HEK293 (cell line): Measurements from ENCODE around the gene SDF2.

ENCODE experiments used
- CTCF ChIA-PET: fragments of 350-600 bp; formaldehyde crosslinking; extraction: SDS; loops from one replicate; lab custom pipeline; 2021; ENCODE audit warnings: antibody characterized with exemption; lab: Yijun Ruan, JAX
- POLR2A ChIA-PET: fragments of 300-600 bp; formaldehyde crosslinking; extraction: SDS; loops from one replicate; lab custom pipeline; 2020; ENCODE audit warnings: antibody characterized with exemption, inconsistent platforms; lab: Yijun Ruan, JAX
- H3K27ac ChIP-seq: fragments of 200-500 bp; sonication (Bioruptor generic); 2 replicates; pipeline ENCODE4 v1.5.1; 2014; ENCODE audit warnings: low read depth, low read length, control low read depth, inconsistent platforms; ENCODE audit errors: extremely low read depth
- H3K36me3 ChIP-seq, 2 experiments: fragments of 200-500 bp in 1 of 2; sonication (Bioruptor generic) in 1 of 2; 1 replicate in 1 of 2; 2 replicates in 1 of 2; pipeline ENCODE4 v1.5.1; 2014 to 2017; ENCODE audit warnings: inconsistent platforms in 2 of 2, low read length in 2 of 2; ENCODE audit not compliant: control insufficient read depth in 2 of 2, insufficient read depth in 1 of 2
- H3K4me1 ChIP-seq: fragments of 200-500 bp; sonication (Bioruptor generic); 2 replicates; pipeline ENCODE4 v1.5.1; 2014; ENCODE audit warnings: mild to moderate bottlenecking, low read length, inconsistent platforms; ENCODE audit not compliant: control insufficient read depth, insufficient read depth
- H3K4me3 ChIP-seq: 2 replicates; pipeline ENCODE4 v1.5.1; 2011; ENCODE audit warnings: low read depth, mild to moderate bottlenecking, control low read depth, low read length, moderate library complexity
- H3K9me3 ChIP-seq: fragments of 200-500 bp; sonication (Bioruptor generic); 2 replicates; pipeline ENCODE4 v1.5.1; 2014; ENCODE audit warnings: low read depth, low read length, inconsistent platforms; ENCODE audit not compliant: control insufficient read depth, insufficient read depth
- FEZF1 ChIP-seq: fragments of 450-650 bp; formaldehyde crosslinking; IDR thresholded peaks from 2 replicates; pipeline ENCODE4 v1.5.1; 2016; ENCODE audit warnings: missing biosample characterization, missing genetic modification characterization
- HOXC10 ChIP-seq: sonication (generic); formaldehyde crosslinking; IDR thresholded peaks from 2 replicates; pipeline ENCODE4 v1.8.1; 2023; ENCODE audit warnings: mild to moderate bottlenecking, missing genetic modification reagents
- REPIN1 ChIP-seq: fragments of 450-650 bp; formaldehyde crosslinking; IDR thresholded peaks from 2 replicates; pipeline ENCODE4 v1.5.1; 2017; ENCODE audit warnings: missing biosample characterization, missing genetic modification characterization, low read depth
- ZBTB17 ChIP-seq: fragments of 450-650 bp; formaldehyde crosslinking; IDR thresholded peaks from 2 replicates; pipeline ENCODE4 v1.5.1; 2016; ENCODE audit warnings: missing biosample characterization, missing genetic modification characterization
- ZNF155 ChIP-seq: fragments of 450-650 bp; formaldehyde crosslinking; IDR thresholded peaks from 2 replicates; pipeline ENCODE4 v1.5.1; 2016; ENCODE audit warnings: missing biosample characterization, missing genetic modification characterization
- ZNF324 ChIP-seq: fragments of 450-650 bp; formaldehyde crosslinking; IDR thresholded peaks from 2 replicates; pipeline ENCODE4 v1.5.1; 2016; ENCODE audit warnings: missing biosample characterization, missing genetic modification characterization
- ZNF350 ChIP-seq: fragments of 450-650 bp; formaldehyde crosslinking; IDR thresholded peaks from 2 replicates; pipeline ENCODE4 v1.5.0; 2017; ENCODE audit warnings: missing biosample characterization, mild to moderate bottlenecking, missing genetic modification characterization
- ZNF555 ChIP-seq: fragments of 450-650 bp; formaldehyde crosslinking; conservative IDR thresholded peaks from 2 replicates; pipeline ENCODE4 v1.5.1; 2017; ENCODE audit warnings: missing biosample characterization, mild to moderate bottlenecking, missing genetic modification characterization, inconsistent platforms
- ZNF707 ChIP-seq: fragments of 450-650 bp; formaldehyde crosslinking; IDR thresholded peaks from 2 replicates; pipeline ENCODE4 v1.5.1; 2016; ENCODE audit warnings: missing biosample characterization, missing genetic modification characterization
- TF ChIP-seq, protein P1 (sequence below): fragments of 450-650 bp; IDR thresholded peaks from 2 replicates; pipeline ENCODE4 v1.5.1; 2018; ENCODE audit warnings: missing biosample characterization, missing genetic modification characterization
- TF ChIP-seq, protein P2 (sequence below): fragments of 450-650 bp; formaldehyde crosslinking; IDR thresholded peaks from 2 replicates; pipeline ENCODE4 v1.5.1; 2016; ENCODE audit warnings: missing biosample characterization, missing genetic modification characterization

Gene SDF2

DNA sequence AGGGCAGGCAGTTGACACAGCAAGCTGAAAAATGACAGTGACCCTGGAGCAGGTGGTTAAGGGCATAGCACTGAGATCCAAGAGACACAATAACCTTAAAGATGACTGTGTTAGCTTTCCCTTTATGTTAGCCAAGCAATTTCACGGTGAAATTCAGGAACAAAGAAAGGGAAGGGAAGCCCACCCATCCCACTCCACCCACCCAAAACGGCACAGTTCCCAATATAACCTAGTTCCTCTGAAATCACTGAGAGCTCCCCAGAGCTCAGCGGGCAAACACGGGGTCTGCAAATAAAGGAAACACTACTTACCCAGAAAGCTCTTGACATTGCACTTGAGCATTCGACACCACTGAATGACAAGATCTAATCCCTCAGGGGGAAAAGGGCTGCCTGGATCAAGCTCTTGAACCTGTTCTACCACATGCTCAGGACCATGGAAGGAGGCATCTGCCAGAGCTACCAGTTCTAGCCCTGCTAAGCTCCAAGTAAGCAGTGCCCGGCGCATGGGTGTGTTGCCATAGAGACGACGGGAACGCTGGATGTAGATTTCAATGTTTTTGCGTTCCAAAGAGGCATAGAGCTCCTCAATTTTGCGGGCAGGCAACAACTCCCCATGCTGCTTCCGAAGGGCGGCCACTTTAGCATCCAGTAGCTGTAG, 27.4 kb downstream of the SDF2 start (continued):
- TF ChIP-seq, protein P1, sequence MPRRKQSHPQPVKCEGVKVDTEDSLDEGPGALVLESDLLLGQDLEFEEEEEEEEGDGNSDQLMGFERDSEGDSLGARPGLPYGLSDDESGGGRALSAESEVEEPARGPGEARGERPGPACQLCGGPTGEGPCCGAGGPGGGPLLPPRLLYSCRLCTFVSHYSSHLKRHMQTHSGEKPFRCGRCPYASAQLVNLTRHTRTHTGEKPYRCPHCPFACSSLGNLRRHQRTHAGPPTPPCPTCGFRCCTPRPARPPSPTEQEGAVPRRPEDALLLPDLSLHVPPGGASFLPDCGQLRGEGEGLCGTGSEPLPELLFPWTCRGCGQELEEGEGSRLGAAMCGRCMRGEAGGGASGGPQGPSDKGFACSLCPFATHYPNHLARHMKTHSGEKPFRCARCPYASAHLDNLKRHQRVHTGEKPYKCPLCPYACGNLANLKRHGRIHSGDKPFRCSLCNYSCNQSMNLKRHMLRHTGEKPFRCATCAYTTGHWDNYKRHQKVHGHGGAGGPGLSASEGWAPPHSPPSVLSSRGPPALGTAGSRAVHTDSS (tag by site-specific recombination): no peak
- TF ChIP-seq ZNF350 (tag by site-specific recombination): no peak
- TF ChIP-seq, all 188 proteins: peak for 0

DNA sequence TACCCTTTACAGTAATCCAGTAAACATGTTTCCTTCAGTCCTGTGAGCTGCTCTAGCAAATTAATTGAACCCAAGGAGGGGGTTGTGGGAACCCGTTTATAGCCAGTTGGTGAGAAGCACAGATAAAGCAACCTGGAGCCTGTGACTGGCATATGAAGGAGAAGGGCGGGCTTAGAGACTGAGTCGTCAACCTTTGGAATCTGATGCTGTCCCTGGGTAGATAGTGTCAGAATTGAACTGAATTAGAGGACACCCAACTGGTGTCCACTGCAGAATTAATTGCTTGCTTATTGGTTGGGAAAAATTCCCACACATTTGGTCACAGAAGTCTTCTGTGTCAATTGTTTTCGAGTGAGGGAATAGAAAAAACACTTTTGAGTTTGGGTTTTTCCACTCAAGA, 34.9 kb downstream of the SDF2 start:
- Histone ChIP-seq H3K4me1 (no peaks in the 10 kb centered on the region), H3K4me3 (no peak overlapping the region), H3K36me3 (peaks cover 76 to 93% of the 10 kb centered on the region in 2 experiments), H3K9me3 (no peaks in the 10 kb centered on the region), H3K27ac (no peak overlapping the region)
- ChIA-PET CTCF (interaction anchor here (1.4 to 3.8 kb wide), 2 partner anchors 14 to 17 kb away, joined by 3 to 25 read pairs; partner anchors contain the start of gene RSKR), POLR2A (interaction anchor here (0.6 kb wide), 1 partner anchor 17 kb away, joined by 4 read pairs; no protein-coding TSS in a partner anchor)
- TF ChIP-seq, protein P2, sequence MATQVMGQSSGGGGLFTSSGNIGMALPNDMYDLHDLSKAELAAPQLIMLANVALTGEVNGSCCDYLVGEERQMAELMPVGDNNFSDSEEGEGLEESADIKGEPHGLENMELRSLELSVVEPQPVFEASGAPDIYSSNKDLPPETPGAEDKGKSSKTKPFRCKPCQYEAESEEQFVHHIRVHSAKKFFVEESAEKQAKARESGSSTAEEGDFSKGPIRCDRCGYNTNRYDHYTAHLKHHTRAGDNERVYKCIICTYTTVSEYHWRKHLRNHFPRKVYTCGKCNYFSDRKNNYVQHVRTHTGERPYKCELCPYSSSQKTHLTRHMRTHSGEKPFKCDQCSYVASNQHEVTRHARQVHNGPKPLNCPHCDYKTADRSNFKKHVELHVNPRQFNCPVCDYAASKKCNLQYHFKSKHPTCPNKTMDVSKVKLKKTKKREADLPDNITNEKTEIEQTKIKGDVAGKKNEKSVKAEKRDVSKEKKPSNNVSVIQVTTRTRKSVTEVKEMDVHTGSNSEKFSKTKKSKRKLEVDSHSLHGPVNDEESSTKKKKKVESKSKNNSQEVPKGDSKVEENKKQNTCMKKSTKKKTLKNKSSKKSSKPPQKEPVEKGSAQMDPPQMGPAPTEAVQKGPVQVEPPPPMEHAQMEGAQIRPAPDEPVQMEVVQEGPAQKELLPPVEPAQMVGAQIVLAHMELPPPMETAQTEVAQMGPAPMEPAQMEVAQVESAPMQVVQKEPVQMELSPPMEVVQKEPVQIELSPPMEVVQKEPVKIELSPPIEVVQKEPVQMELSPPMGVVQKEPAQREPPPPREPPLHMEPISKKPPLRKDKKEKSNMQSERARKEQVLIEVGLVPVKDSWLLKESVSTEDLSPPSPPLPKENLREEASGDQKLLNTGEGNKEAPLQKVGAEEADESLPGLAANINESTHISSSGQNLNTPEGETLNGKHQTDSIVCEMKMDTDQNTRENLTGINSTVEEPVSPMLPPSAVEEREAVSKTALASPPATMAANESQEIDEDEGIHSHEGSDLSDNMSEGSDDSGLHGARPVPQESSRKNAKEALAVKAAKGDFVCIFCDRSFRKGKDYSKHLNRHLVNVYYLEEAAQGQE (tag by site-specific recombination): no peak

DNA sequence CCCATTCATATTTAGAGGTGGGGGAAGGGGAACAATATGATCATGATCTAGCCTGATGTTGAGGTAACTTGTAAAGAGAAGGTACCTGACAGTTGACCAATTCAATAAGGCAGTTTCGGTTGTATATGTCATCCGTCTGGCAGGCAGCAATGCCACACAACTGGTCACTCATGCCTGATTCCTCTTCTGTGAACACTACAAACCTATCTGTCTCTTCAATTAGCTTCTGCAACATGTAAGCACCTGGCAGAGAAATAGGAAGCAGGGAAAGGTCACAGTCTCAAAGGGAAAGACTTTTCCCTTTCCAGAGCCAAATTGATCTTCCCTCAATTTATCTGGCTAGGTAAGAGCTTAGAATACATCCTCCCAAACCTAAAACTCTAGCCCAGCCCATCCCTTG, 37.6 kb downstream of the SDF2 start:
- H3K4me1 ChIP-seq: no peaks in the 10 kb centered on the region
- CTCF ChIA-PET: interaction anchor here (0.9 to 3.8 kb wide), 5 partner anchors 8 to 76 kb away, joined by 3 to 25 read pairs (median 4); partner anchors contain the start of gene RSKR
- H3K36me3 ChIP-seq: peaks cover 74 to 95% of the 10 kb centered on the region in 2 experiments
- POLR2A ChIA-PET: interaction anchor here (1.3 to 3.0 kb wide), 2 partner anchors 10 to 21 kb away, joined by 10 to 13 read pairs; partner anchors contain the start of gene BLTP2
- TF ChIP-seq ZNF155 (tag by site-specific recombination): no peak
- no peak for TF ChIP-seq ZNF555 (tag by site-specific recombination)
- no peak for TF ChIP-seq ZBTB17 (tag by site-specific recombination)
- TF ChIP-seq ZNF707 (tag by site-specific recombination): no peak
- TF ChIP-seq, protein P2 (tag by site-specific recombination): no peak
- no peak for TF ChIP-seq HOXC10 (CRISPR knock-in tag)
- TF ChIP-seq FEZF1 (tag by site-specific recombination): no peak
- no peak for TF ChIP-seq REPIN1 (tag by site-specific recombination)
- TF ChIP-seq ZNF324 (tag by site-specific recombination): no peak
- TF ChIP-seq, all 188 proteins: peak for 0
- Histone ChIP-seq H3K9me3 (no peaks in the 10 kb centered on the region), H3K27ac (no peak overlapping the region), H3K4me3 (no peak overlapping the region)
